Measurements from ENCODE around the gene PPP2R1A. TPM values are rescaled to one million over a fixed set of nuclear protein-coding genes. Genes with fewer than 3 reads are reported as not detected.
"Not testable (repeated sequence)": the region's sequence is repeated elsewhere in the genome, so short reads cannot be mapped to it uniquely, and the experiment has no call there.

The PPP2R1A gene
- total and polyA plus RNA-seq, 4 donors = 217 to 752 (median 479) TPM

DNA sequence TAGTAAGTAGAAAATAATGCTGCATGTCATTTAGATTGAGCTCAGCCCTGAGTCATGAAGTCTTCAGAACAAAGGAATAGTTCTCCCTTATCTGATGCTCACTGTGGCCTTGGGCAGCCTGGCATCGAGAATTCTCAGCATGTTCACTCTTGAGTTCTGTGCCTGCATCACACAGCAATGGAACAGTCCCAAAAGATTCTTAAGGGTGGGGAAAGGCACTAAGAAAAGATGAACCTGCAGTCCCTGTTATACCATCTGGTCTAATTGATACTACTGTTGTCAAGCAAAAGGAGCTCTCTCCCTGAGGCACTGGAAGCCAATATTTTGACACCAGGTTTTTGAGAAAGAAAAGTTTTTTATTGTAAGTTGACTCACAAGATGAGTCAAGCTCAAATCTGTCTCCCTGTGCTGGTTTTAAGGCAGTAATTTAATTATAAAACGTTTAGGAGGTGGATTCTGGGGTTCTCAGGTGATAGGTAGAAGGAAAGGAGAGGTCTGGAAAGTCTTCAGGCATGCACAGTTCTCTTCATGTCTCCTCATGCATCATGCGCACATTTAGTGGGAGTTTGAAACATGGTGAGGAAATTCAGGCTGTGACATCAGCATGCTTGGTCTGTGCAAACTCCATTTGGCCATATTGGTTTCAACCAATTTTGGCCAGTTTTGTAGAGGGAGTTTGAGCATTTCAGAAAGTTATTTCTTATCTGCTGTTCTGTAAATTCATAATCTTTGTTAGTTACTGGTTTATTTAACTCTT is 41.5 kb downstream of the PPP2R1A start:
- DNase-seq (ENCODE audit: low read depth in 4 of 6, low spot score in 6 of 6) = no peak
- Histone ChIP-seq H3K9me3 (ENCODE audit: control insufficient read depth, insufficient read depth, low read length) (no peaks in the 10 kb centered on the region), H3K4me1 (ENCODE audit: control insufficient read depth, insufficient read depth, low read length) (no peaks in the 10 kb centered on the region), H3K27me3 (ENCODE audit: control insufficient read depth, insufficient read depth, low read length) (no peaks in the 10 kb centered on the region), H3K36me3 (ENCODE audit: control insufficient read depth, insufficient read depth, low read length) (peaks cover 19% of the 10 kb centered on the region), H3K4me3 (ENCODE audit: low read depth, low read length) (no peak overlapping the region), H3K27ac (ENCODE audit: low read depth, low read length) (no peak overlapping the region)
- 80% methylated on average over 1 of the region's 3 CpGs for WGBS (ENCODE audit: insufficient coverage)

DNA sequence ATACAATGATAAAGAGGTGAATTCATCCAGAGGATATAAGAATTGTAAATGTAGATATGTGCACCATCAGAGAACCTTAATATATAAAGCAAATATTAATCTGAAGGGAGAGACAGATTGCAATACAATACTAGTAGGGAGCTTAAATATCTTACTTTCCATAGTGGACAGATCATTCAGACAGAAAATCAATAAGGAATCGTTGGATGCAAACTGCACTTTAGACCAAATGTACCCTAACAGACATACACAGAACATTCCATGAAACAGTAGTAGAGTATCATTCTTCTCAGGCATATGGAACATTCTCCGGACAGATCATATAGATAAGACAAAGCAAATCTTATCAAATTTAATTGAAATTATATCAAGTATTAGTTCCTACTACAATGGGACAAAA is 44.6 kb downstream of the PPP2R1A start:
- Histone ChIP-seq H3K27ac (ENCODE audit: low read depth, low read length) (no peak overlapping the region), H3K9me3 (ENCODE audit: control insufficient read depth, insufficient read depth, low read length) (no peaks in the 10 kb centered on the region), H3K4me3 (ENCODE audit: low read depth, low read length) (no peak overlapping the region), H3K36me3 (ENCODE audit: control insufficient read depth, insufficient read depth, low read length) (peaks cover under 1% of the 10 kb centered on the region), H3K27me3 (ENCODE audit: control insufficient read depth, insufficient read depth, low read length) (no peaks in the 10 kb centered on the region), H3K4me1 (ENCODE audit: control insufficient read depth, insufficient read depth, low read length) (no peaks in the 10 kb centered on the region)
- WGBS (ENCODE audit: insufficient coverage) = no CpG with 5 or more reads among the region's 2 CpGs
- DNase-seq (ENCODE audit: low read depth in 4 of 6, low spot score in 6 of 6) = no peak

DNA sequence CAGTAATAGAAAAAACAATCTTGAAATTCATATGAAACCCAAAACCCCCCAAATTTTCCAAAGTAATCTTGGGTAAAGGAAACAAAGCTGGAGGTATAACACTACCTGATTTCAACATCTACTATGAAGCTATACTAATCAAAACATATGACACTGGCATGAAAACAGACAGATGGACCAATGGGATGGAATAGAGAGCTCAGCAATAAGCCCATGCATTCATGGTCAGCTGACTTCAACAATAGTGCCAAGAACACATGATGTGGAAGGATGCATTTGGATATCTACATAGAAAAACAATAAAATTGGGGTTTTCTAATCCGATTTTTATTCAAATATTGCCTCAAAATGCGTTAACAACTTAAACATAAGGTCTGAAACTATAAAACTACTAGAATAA is 47.3 kb downstream of the PPP2R1A start:
- H3K27me3 ChIP-seq (ENCODE audit: control insufficient read depth, insufficient read depth, low read length) = no peaks in the 10 kb centered on the region
- no peak overlapping the region for H3K27ac ChIP-seq (ENCODE audit: low read depth, low read length)
- H3K4me1 ChIP-seq (ENCODE audit: control insufficient read depth, insufficient read depth, low read length) = no peaks in the 10 kb centered on the region
- no peak overlapping the region for H3K4me3 ChIP-seq (ENCODE audit: low read depth, low read length)
- no peaks in the 10 kb centered on the region for H3K9me3 ChIP-seq (ENCODE audit: control insufficient read depth, insufficient read depth, low read length)
- no CpG with 5 or more reads among the region's 2 CpGs for WGBS (ENCODE audit: insufficient coverage)
- DNase-seq (ENCODE audit: low read depth in 4 of 6, low spot score in 6 of 6) = no peak
- no peaks in the 10 kb centered on the region for H3K36me3 ChIP-seq (ENCODE audit: control insufficient read depth, insufficient read depth, low read length)

DNA sequence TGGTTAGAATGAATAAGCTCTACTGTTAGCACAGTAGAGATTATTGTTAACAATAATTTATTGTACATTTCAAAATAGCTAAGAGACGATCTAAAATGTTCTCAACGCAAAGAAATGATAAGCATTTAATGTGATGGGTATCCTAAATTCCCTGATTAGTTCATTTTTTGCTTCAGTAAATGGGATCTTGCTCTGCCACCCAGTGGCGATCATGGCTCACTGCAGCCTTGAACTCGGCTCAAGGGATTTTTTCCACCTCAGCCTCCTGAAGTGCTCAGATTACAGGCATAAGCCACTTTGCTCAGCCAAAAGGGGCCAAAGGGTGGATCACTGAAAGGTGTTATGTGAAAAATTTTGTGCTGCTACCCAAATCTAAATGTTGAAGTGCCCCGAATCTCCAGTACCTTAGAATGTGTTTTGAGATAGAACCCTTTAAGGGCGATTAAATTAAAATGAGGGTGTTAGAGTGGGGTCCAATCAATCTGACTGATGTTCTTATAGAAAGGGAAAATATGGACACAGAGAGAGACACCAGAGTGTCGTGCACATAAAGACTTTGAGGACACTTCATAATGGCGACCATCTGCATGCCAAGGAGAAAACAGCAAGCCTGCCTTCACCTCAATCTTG is 48.0 kb downstream of the PPP2R1A start:
- Histone ChIP-seq H3K27me3 (ENCODE audit: control insufficient read depth, insufficient read depth, low read length) (no peaks in the 10 kb centered on the region), H3K9me3 (ENCODE audit: control insufficient read depth, insufficient read depth, low read length) (no peaks in the 10 kb centered on the region), H3K4me1 (ENCODE audit: control insufficient read depth, insufficient read depth, low read length) (no peaks in the 10 kb centered on the region), H3K36me3 (ENCODE audit: control insufficient read depth, insufficient read depth, low read length) (no peaks in the 10 kb centered on the region), H3K27ac (ENCODE audit: low read depth, low read length) (no peak overlapping the region), H3K4me3 (ENCODE audit: low read depth, low read length) (no peak overlapping the region)
- DNase-seq (ENCODE audit: low read depth in 4 of 6, low spot score in 6 of 6) = peak; percentile 13 to 90 (median 41)
- 7% methylated on average over 4 of the region's 8 CpGs for WGBS (ENCODE audit: insufficient coverage)

DNA sequence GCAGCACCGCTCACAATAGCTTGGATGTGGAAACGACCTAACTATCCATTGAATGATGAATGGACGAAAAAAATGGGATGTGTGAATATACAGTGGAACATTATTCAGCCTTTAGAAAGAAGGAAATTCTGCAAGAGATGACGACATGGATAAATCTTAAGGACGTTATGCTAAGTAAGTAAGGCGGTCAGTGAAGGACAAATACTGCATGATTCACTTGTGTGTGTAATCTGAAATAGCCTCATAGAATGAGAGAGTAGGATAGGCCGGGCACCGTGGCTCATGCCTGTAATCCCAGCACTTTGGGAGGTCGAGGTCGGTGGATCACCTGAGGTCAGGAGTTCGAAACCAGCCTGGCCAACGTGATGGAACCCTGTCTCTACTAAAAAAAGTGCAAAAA is 54.2 kb downstream of the PPP2R1A start:
- H3K4me3 ChIP-seq (ENCODE audit: low read depth, low read length) = no peak overlapping the region
- no peaks in the 10 kb centered on the region for H3K36me3 ChIP-seq (ENCODE audit: control insufficient read depth, insufficient read depth, low read length)
- H3K9me3 ChIP-seq (ENCODE audit: control insufficient read depth, insufficient read depth, low read length) = no peaks in the 10 kb centered on the region
- no peaks in the 10 kb centered on the region for H3K4me1 ChIP-seq (ENCODE audit: control insufficient read depth, insufficient read depth, low read length)
- H3K27ac ChIP-seq (ENCODE audit: low read depth, low read length) = no peak overlapping the region
- no peaks in the 10 kb centered on the region for H3K27me3 ChIP-seq (ENCODE audit: control insufficient read depth, insufficient read depth, low read length)
- WGBS (ENCODE audit: insufficient coverage) = 72% methylated on average over 11 of the region's 12 CpGs
- DNase-seq (ENCODE audit: low read depth in 4 of 6, low spot score in 6 of 6) = no peak

DNA sequence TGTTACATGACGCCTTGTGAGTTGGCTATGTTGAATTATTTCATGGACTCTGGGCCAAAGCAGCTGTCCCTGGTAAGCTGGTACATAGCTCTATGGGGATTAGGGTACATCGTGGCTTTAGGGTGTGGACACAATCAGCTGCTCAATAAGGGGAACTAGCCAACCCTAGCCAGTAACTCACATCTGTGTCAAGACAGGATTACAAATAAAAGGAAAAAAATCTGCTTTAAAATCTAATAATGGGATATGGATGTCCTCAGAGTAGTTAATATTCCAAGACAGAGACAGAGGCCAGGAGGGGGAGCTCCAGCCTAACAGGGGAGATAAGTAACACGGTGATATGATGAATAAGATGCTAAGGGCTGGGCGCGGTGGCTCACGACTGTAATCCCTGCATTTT is 58.4 kb downstream of the PPP2R1A start:
- Histone ChIP-seq H3K9me3 (ENCODE audit: control insufficient read depth, insufficient read depth, low read length) (no peaks in the 10 kb centered on the region), H3K36me3 (ENCODE audit: control insufficient read depth, insufficient read depth, low read length) (no peaks in the 10 kb centered on the region), H3K4me1 (ENCODE audit: control insufficient read depth, insufficient read depth, low read length) (no peaks in the 10 kb centered on the region), H3K27me3 (ENCODE audit: control insufficient read depth, insufficient read depth, low read length) (no peaks in the 10 kb centered on the region), H3K27ac (ENCODE audit: low read depth, low read length) (no peak overlapping the region), H3K4me3 (ENCODE audit: low read depth, low read length) (no peak overlapping the region)
- 0% methylated on average over 2 of the region's 6 CpGs for WGBS (ENCODE audit: insufficient coverage)
- DNase-seq (ENCODE audit: low read depth in 4 of 6, low spot score in 6 of 6) = peak in 2 of 6 donors; percentile 27 to 28

DNA sequence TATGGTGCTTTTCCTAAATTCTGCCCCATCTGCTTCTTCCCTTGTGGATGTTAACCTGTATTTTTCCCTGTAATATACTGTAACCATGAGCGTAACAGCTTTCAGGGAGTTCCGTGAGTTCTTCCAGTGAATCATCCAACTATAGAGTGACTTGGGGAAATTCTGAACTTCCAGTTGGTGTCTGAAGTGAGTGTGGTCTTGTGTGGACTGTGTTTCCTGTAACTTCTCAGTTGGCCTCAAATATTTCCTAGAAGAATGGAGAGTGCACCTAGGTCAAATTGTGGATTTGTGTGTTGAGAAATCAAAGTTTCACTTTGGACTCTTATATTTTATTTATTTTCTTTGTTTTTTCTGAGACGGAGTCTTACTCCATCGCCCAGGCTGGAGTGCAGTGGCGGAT is 68.6 kb downstream of the PPP2R1A start:
- H3K4me3 ChIP-seq (ENCODE audit: low read depth, low read length) = no peak overlapping the region
- no peak for DNase-seq (ENCODE audit: low read depth in 4 of 6, low spot score in 6 of 6)
- WGBS (ENCODE audit: insufficient coverage) = 87% methylated on average over 3 of the region's 5 CpGs
- H3K27me3 ChIP-seq (ENCODE audit: control insufficient read depth, insufficient read depth, low read length) = no peaks in the 10 kb centered on the region
- no peaks in the 10 kb centered on the region for H3K4me1 ChIP-seq (ENCODE audit: control insufficient read depth, insufficient read depth, low read length)
- H3K27ac ChIP-seq (ENCODE audit: low read depth, low read length) = no peak overlapping the region
- no peaks in the 10 kb centered on the region for H3K9me3 ChIP-seq (ENCODE audit: control insufficient read depth, insufficient read depth, low read length)
- no peaks in the 10 kb centered on the region for H3K36me3 ChIP-seq (ENCODE audit: control insufficient read depth, insufficient read depth, low read length)

DNA sequence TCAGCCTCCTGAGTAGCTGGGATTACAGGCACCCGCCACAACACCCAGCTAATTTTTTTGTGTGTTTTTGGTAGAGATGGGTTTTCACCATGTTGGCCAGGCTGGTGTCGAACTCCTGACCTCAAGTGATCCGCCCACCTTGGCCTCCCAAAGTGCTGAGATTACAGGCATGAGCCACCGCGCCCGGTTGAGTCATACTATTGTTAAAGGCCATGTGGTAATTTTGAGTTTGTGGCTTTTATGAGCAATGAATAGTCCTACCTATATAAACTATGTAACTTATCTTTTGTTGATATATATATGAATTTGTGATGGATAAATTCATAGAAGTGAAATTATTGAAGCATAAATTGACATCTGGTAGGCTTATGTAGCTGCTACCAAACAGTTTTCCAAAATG is 75.7 kb downstream of the PPP2R1A start:
- H3K4me1 ChIP-seq (ENCODE audit: control insufficient read depth, insufficient read depth, low read length); H3K27me3 ChIP-seq (ENCODE audit: control insufficient read depth, insufficient read depth, low read length); H3K4me3 ChIP-seq (ENCODE audit: low read depth, low read length); H3K36me3 ChIP-seq (ENCODE audit: control insufficient read depth, insufficient read depth, low read length); H3K27ac ChIP-seq (ENCODE audit: low read depth, low read length); DNase-seq (ENCODE audit: low read depth in 4 of 6, low spot score in 6 of 6); H3K9me3 ChIP-seq (ENCODE audit: control insufficient read depth, insufficient read depth, low read length): not testable (repeated sequence)
- no CpG with 5 or more reads among the region's 6 CpGs for WGBS (ENCODE audit: insufficient coverage)

DNA sequence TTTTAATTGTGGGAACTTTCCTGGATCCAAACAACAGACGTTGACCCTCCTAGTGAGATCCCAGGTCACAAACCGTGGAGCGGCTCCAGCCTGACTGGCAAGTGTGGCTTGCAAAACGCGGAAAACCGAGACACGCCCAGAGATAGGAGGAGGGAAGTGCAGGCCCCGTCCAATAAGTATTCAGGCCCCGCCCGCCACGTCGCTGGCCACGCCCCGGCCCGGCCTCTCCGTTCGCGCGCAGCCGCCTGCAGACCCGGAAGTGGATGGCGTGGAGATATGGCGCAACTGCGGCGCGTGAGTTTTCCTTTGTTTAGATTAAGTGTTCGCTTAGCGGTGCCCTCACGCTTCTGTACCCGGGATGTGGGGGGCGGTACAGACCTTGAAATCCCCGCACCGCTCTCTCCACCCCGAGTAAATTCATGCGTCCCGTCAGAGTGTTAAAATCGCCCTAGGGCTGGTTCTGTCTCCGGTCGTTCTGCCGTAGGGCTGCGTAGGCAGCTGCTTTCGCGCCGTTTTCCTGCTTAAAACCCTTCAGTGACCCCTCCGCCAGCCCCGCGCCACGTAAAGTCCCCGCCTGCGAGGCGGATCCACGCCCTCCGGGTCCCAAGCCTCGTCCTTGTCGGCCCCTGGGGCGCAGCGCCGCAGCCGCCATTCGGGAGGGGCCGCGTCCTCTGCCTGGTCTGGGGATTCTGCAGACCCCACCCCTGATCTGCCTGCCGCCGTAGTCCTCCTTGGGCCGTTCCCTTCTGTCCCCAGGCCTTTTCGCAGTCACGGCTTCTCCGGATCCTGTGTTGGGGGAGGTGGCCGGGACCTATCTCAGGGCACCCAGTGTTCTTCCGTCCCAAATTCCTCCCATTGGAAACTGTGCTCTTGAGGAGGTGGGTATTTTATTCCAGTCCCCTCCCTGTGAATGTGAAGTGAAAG is 79.7 kb downstream of the PPP2R1A start, which contains the start of gene ZNF766:
ZNF766 (plus strand) TSS at position 250 of the 924 bp plus-strand sequence; CDS start at position 277, 27 bp downstream.
- peaks cover 17% of the 10 kb centered on the region for H3K4me1 ChIP-seq (ENCODE audit: control insufficient read depth, insufficient read depth, low read length)
- H3K27ac ChIP-seq (ENCODE audit: low read depth, low read length) = peak within 1 kb of the TSS; percentile 96
- DNase-seq (ENCODE audit: low read depth in 4 of 6, low spot score in 6 of 6) = peak; percentile 74 to 98 (median 89)
- no peaks in the 10 kb centered on the region for H3K27me3 ChIP-seq (ENCODE audit: control insufficient read depth, insufficient read depth, low read length)
- under 1% methylated on average over 62 of the region's 70 CpGs for WGBS (ENCODE audit: insufficient coverage)
- peaks cover 8% of the 10 kb centered on the region for H3K36me3 ChIP-seq (ENCODE audit: control insufficient read depth, insufficient read depth, low read length)
- peak within 1 kb of the TSS; percentile 86 for H3K4me3 ChIP-seq (ENCODE audit: low read depth, low read length)
- H3K9me3 ChIP-seq (ENCODE audit: control insufficient read depth, insufficient read depth, low read length) = no peaks in the 10 kb centered on the region
